Measurements from ENCODE around the gene TRMT11. TPM values are rescaled to one million over a fixed set of nuclear protein-coding genes. Genes with fewer than 3 reads are reported as not detected.

Gene TRMT11
- total and polyA plus RNA-seq, 9 of the 15 experiments (the other 6 are each of a cell fraction or from before 2014, with no cell fraction given) = 38.8 to 88.0 (median 59.8) TPM

- TF ChIP-seq MCM3 (IDR thresholded peaks at IDR 0.05) (no peak), CTCF (IDR thresholded peaks at IDR 0.05 in 2 of 3, conservative IDR thresholded peaks at IDR 0.05 in 1 of 3; ENCODE audit: insufficient read depth in 2 of 3, low read depth in 1 of 3, low read length in 3 of 3) (no peak), ATF7 (IDR thresholded peaks at IDR 0.05) (no peak), ZNF695 (CRISPR knock-in tag; IDR thresholded peaks at IDR 0.05) (no peak), ZNF609 (CRISPR knock-in tag; IDR thresholded peaks at IDR 0.05; ENCODE audit: borderline replicate concordance) (no peak), ZNF518B (CRISPR knock-in tag; IDR thresholded peaks at IDR 0.05) (no peak), ZNF655 (CRISPR knock-in tag; IDR thresholded peaks at IDR 0.05) (no peak), ZBTB49 (CRISPR knock-in tag; IDR thresholded peaks at IDR 0.05; ENCODE audit: borderline replicate concordance) (no peak), THRA (IDR thresholded peaks at IDR 0.05) (no peak), FOS (IDR thresholded peaks at IDR 0.05; ENCODE audit: extremely low read depth, insufficient read length) (peak; percentile 25)
Measured at GRCh38 chr6:125945378-125946141, 40.8 kb upstream of the TRMT11 start (continued).

Measured in K562 (cell line).